GM12878 (cell line): ENCODE data around the gene MID1.

ENCODE experiments used
- ELK1 ChIP-seq: IDR thresholded peaks from 2 replicates; pipeline ENCODE4 v1.6.1; 2012; ENCODE audit warnings: low read depth, low read length, improper control_type of control experiment
- JUNB ChIP-seq: IDR thresholded peaks from 2 replicates; pipeline ENCODE4 v1.6.1; 2016; ENCODE audit warnings: antibody characterized with exemption, mild to moderate bottlenecking

GRCh38 chrX:10618961-10619360 lies 1.4 kb downstream of the MID1 start:
- TF ChIP-seq ELK1 (no peak), JUNB (no peak)
